HG02970 (cell line): ENCODE measurements around the gene ZNF615.
"Not testable (repeated sequence)": the region's sequence is repeated elsewhere in the genome, so short reads cannot be mapped to it uniquely, and the experiment has no call there.

Experiments used
- ATAC-seq: cut with Tn5 transposase; IDR thresholded peaks from one replicate; pipeline ENCODE4 v1.9.1; 2021; ENCODE audit warnings: mild to moderate bottlenecking, moderate library complexity, moderate number of reproducible peaks; ENCODE audit not compliant: unreplicated experiment, low FRiP score

The ZNF615 gene

DNA sequence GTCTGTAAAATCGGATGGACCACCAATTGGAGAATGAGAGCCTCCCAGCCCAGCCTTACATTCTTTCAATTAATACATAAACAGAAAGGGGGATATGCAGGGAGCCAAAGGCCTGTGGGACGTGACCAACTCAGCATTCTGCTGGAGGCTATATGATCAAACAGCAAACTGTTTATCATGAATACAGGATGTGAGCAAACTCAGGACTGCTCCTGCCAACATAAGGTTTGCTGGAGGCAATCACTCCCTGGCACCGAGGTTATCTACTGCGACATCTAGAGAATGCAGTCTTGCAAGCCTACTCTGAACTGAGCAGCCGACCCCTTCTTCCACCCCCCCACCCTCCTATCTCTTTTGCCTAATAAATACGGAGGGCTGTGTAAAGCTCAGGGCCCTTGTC is 27.1 kb downstream of the ZNF615 start:
- not testable (repeated sequence) for ATAC-seq

DNA sequence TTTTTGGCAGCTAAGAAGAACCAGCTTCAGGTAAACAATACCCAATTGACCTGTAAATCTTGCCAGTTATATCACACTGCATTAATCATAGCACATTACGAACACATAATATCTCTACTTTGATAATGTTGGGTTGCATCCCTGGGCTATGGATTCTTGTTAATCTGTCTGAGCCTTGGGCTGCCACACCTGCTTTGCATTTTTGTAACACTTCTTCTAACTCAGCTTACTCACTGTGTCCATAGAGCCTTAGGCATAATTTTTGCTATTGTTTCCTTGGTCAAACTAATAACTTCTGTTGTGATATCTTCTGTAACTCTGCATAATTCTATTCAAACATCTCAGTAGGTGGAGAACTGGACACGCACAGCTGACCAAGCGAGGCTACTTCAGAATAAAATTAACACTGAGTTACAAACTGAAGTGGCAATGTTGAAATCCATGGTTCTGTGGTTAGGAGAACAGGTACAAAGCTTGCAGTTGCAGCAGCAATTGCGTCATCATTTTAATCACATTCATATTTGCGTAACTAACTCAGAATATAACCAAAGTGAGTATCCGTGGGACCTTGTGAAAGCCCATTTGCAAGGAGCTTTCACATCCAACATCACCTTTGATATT is 27.8 kb downstream of the ZNF615 start:
- ATAC-seq: no peak

DNA sequence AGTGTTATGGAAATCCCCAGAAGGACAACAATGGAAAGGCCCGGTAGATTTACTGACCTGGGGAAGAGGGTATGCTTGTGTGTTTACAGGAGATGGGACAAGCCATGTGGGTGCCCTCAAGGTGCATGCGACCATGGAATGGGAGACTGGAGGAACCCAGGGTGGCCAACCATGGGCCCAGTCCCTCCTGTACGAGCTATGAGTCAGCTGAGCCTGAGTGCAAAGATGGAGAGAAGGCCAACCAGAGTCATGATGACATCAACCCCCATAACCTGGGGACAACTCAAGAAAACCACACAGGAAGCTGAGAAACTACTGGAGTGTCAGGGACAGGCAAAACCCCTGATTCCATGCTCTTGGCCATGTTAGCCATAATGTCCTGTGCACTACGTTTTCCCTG is 29.1 kb downstream of the ZNF615 start:
- ATAC-seq: no peak

DNA sequence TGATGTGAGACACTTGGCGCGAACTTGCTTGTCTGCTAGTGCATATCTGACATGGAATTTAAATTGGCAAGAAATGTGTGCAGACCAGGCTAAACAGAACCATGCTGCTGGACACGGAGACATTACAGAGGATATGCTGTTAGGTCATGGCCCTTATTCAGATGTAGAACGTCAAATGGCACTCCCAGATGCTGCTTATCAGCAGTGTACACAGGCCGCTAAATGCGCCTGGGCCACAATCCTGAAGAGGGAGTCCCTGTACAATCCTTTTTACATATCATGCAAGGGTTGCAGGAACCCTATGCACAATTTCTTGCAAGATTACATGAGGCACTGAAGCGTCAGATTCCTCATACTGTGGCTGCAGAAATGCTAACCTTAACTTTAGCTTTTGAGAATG is 30.7 kb downstream of the ZNF615 start:
- no peak for ATAC-seq

DNA sequence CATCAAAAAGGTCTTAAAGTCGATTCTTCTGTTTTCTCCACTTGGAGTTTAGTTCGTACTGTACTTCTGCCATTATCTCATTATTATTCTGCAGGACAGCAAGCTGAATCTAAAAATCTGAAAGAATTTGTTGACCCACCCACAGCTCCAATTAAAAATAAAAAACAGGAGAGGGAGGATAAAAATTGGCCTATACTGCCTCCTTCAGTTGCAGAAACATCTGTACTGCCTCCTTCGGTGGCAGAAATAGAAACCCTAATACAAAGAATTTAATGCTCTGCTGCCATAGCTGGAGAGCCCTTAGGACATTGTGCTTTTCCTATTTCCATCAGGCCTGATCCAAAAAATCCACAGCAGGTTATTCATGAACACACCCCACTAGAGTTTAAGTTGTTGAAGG is 31.2 kb downstream of the ZNF615 start:
- no peak for ATAC-seq

DNA sequence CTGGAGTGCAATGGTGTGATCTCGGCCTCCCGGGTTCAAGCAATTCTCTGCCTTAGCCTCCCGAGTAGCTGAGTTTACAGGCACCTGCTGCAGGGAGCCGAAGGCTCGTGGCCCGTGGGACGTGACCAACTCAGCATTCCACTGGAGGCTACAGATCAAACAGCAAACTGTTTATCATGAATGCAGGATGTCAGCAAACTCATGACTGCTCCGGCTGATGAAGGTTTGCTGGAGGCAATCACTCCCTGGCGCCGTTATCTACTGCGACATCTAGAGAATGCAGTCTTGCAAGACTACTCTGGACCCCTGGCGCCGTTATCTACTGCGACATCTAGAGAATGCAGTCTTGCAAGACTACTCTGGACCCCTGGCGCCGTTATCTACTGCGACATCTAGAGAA is 32.2 kb downstream of the ZNF615 start:
- ATAC-seq: not testable (repeated sequence)

DNA sequence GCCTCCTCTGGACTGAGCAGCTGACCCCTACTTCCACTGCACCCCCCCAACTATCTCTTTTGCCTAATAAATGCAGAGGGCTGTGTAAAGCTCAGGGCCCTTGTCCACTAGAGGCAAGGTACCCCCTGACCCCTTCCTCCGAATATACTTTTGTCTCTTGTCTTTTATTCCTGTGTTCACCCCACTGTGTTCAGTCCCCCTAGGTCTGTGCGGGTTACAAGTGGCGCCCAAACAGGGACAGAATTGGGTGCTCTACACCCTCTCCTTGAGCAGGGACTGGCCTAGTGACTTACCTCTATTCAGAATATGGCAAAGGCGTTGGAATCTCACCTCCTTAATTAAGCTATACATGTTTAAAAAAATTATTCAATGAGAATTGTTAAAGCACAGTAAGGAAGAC is 36.4 kb downstream of the ZNF615 start:
- ATAC-seq: no peak

DNA sequence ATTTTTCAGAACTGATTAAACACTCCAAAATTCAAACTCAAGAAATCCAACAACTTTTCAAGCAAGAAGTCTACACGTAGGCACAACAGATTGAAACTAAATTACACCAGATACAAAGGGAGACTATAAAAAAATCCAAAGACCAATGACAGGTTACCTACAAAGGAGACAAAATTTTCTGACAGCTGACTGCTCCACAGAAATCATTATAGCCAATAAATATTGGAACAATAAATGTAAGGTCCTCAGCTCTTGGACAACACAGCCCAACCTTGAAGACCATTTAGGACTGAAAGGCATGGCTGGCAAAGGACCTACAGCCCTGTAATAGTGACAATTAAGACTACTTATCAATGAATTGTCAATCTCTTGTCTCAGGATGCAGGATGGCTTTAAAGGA is 37.3 kb downstream of the ZNF615 start:
- ATAC-seq: no peak

DNA sequence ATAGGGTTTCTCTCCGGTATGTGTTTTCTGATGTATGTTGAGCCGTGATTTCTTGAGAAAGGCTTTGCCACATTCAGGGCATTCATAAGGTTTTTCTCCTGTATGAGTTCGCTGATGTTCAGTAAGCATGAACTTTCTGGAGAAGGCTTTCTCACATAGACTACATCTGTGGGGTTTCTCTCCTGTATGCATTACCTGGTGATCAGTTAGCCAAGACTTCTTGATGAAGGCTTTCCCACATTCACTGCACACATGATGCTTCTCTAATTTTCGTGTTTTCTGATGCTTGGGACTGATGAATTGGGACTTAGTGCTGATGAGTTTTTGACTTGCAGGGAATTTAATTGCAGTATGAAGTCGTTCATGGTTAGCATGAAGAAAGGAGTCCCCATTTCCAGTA is 42.4 kb downstream of the ZNF615 start:
- ATAC-seq: no peak

DNA sequence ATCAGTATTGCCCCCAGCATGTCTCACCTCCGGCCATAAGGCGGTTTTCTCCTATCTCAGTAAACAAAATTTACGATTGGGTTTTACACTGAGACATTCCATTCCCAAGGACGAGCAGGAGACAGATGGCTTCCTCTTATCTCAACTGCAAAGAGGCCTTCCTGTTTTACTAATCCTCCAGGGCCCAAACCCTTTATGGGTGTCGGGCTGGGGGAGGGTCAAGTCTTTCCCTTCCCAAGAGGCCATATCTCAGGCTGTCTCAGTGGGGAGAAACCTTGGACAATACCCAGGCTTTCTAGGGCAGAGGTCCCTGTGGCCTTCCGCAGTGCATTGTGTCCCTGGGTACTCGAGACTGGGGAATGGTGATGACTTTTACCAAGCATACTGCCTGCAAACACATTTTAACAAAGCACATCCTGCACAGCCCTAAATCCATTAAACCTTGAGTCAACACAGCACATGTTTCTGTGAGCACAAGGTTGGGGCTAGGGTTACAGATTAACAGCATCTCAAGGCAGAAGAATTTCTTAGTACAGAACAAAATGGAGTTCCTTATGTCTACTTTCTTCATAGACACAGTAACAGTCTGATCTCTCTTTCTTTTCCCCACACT is 47.3 kb downstream of the ZNF615 start:
- ATAC-seq: not testable (repeated sequence)

DNA sequence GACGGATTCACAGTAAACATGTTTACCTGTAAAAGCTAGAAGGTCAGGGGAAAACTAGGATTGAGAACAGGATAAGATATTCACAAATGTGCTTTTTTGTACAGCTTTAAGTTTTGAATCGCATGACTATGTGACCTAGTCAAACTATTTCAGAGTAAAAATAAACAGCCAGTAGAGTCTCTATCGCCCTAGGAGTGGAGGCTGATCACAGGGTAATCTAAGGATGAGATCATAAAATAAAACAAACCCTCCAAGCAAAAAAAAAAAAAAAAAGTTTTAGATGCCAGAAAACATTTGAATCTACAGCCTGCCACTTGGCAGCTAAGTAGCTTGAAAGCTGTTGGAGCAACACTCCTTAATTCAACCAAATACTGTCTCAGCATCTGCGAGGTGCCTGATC is 48.2 kb downstream of the ZNF615 start:
- ATAC-seq: no peak

DNA sequence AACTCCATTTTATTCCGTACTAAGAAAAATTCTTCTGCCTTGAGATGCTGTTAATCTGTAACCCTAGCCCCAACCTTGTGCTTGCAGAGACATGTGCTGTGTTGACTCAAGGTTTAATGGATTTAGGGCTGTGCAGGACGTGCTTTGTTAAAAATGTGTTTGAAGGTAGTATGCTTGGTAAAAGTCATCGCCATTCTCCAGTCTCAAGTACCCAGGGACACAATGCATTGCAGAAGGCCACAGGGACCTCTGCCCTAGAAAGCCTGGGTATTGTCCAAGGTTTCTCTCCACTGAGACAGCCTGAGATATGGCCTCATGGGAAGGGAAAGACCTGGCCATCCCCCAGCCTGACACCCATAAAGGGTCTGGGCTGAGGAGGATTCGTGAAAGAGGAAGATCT is 50.2 kb downstream of the ZNF615 start:
- not testable (repeated sequence) for ATAC-seq

DNA sequence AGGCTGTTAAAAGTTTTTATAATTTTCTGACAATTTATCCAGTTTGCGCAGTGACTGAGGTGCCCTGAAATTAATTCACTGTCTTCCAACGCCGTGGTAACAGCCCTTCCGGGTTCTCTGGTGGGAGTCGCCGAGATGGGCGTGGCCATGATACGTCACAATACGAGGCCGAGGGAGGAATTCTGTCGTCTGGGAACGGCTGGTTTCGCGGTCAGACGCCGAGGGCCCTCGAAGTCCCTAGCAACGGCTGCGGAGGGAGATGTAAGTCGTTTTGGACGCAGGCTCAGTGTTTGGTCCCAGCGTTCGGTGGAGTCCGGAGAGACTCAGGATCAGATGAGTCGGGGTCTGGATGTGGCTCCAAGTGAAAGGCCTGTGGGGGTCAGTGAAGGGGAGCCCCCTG is 59.0 kb downstream of the ZNF615 start:
- no peak for ATAC-seq

DNA sequence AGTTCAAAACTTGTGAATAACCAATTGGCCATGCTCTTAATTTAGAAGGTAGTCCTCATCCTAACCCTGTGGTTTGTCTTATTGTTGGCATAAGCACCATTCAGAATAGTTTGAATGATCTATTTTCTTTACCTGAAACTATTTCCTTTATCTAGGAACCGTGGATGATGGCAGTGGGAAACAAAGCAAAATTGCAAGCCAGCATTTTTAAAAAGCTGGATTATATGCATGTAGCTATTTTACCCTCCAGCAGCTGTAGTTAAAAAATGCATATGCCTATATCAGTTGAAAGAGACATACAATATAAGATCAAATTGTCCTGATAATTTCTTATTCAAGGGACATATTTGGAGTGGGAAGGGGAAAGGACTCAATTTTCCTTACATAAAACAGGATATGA is 61.4 kb downstream of the ZNF615 start:
- ATAC-seq: no peak

DNA sequence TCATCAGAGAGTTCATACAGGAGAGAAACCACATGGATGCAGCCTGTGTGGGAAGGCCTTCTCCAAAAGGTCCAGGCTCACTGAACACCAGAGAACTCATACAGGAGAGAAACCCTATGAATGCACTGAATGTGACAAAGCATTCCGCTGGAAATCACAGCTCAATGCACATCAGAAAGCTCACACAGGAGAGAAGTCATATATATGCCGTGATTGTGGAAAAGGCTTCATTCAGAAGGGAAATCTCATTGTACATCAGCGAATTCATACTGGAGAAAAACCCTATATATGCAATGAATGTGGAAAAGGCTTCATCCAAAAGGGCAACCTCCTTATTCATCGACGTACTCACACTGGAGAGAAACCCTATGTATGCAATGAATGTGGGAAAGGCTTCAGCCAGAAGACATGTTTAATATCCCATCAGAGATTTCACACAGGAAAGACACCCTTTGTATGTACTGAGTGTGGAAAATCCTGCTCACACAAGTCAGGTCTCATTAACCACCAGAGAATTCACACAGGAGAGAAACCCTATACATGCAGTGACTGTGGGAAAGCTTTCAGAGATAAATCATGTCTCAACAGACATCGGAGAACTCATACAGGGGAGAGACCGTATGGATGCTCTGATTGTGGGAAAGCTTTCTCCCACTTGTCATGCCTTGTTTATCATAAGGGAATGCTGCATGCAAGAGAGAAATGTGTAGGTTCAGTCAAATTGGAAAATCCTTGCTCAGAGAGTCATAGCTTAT is 63.0 kb downstream of the ZNF615 start:
- no peak for ATAC-seq
